AG04450 (cell line): Measurements from ENCODE around the gene GPANK1. TPM values are rescaled to one million over a fixed set of nuclear protein-coding genes. Genes with fewer than 3 reads are reported as not detected.

Experiments
- CTCF ChIA-PET: fragments of 300-600, 350-600 bp; formaldehyde crosslinking; extraction: SDS; loops from one replicate; lab custom pipeline; 2022; ENCODE audit warnings: antibody characterized with exemption, inconsistent platforms; lab: Charles Lee
- POLR2A ChIA-PET: fragments of 350-600 bp; formaldehyde crosslinking; extraction: SDS; loops from one replicate; lab custom pipeline; 2021; ENCODE audit warnings: antibody characterized with exemption, inconsistent platforms; lab: Yijun Ruan, JAX
- DNase-seq: peaks from one replicate; pipeline ENCODE4 v3.0.0-alpha.2; 2011; ENCODE audit warnings: low read depth, low spot score
- H3K27ac ChIP-seq: one replicate; pipeline ENCODE4 v1.5.1; 2012; ENCODE audit warnings: low read depth, low read length, control low read depth
- H3K27me3 ChIP-seq: one replicate; pipeline ENCODE4 v1.6.0; 2012; ENCODE audit warnings: low read length; ENCODE audit not compliant: control insufficient read depth, insufficient read depth
- H3K4me3 ChIP-seq: 2 replicates; pipeline ENCODE4 v1.5.1; 2011; ENCODE audit warnings: mild to moderate bottlenecking, low read depth, low read length, control low read depth
- H3K9me3 ChIP-seq: 2 replicates; pipeline ENCODE4 v1.5.1; 2012; ENCODE audit warnings: low read length; ENCODE audit not compliant: control insufficient read depth, insufficient read depth
- CTCF ChIP-seq: IDR thresholded peaks from 2 replicates; pipeline ENCODE4 v1.5.1; 2011; ENCODE audit warnings: low read depth, low read length, control low read depth, inconsistent platforms
- polyA plus RNA-seq: library from polyadenylated mRNA; depleted of rRNA; stranded (reverse); fragments of >200 nt; gene quantifications from 2 replicates; pipeline ENCODE4 v1.2.3, GENCODE V29; 2011

The GPANK1 gene
- polyA plus RNA-seq, 1 experiment: 13.5 TPM

GRCh38 chr6:31692353-31692752 lies 27.6 kb upstream of the GPANK1 start:
- Histone ChIP-seq H3K27ac (no peak overlapping the region), H3K9me3 (no peaks in the 10 kb centered on the region), H3K4me3 (no peak overlapping the region), H3K27me3 (no peaks in the 10 kb centered on the region)
- ChIA-PET CTCF (interaction anchor here (0.6 kb wide), 1 partner anchor 11 kb away, joined by 3 read pairs; the partner anchor contains the start of gene ABHD16A), POLR2A (no interaction called here)
- TF ChIP-seq CTCF: no peak
- no peak for DNase-seq

- CTCF ChIA-PET: interaction anchor here (0.6 to 2.4 kb wide), 2 partner anchors 11 to 12 kb away, joined by 3 to 7 read pairs; partner anchors contain the start of genes ABHD16A and LY6G5C
- Histone ChIP-seq H3K4me3 (no peak overlapping the region), H3K27me3 (no peaks in the 10 kb centered on the region), H3K27ac (no peak overlapping the region), H3K9me3 (no peaks in the 10 kb centered on the region)
- DNase-seq: no peak
- TF ChIP-seq CTCF: no peak
- POLR2A ChIA-PET: no interaction called here
Measured at GRCh38 chr6:31691564-31692108, 26.8 kb upstream of the GPANK1 start.

GRCh38 chr6:31691078-31691463 lies 26.3 kb upstream of the GPANK1 start:
- POLR2A ChIA-PET: interaction anchor here (1.2 kb wide), 1 partner anchor 136 kb away, joined by 3 read pairs; the partner anchor contains the start of gene HSPA1B
- no peaks in the 10 kb centered on the region for H3K27me3 ChIP-seq
- H3K4me3 ChIP-seq: no peak overlapping the region
- TF ChIP-seq CTCF: no peak
- CTCF ChIA-PET: interaction anchor here (0.6 to 2.4 kb wide), 4 partner anchors 9 to 116 kb away, joined by 3 to 7 read pairs (median 4); partner anchors contain the start of genes LSM2, LY6G5B and LY6G5C
- no peak overlapping the region for H3K27ac ChIP-seq
- H3K9me3 ChIP-seq: no peaks in the 10 kb centered on the region
- DNase-seq: no peak

GRCh38 chr6:31690231-31691077 lies 25.7 kb upstream of the GPANK1 start:
- no peak for DNase-seq
- Histone ChIP-seq H3K9me3 (no peaks in the 10 kb centered on the region), H3K27me3 (no peaks in the 10 kb centered on the region), H3K4me3 (no peak overlapping the region), H3K27ac (no peak overlapping the region)
- CTCF ChIA-PET: interaction anchor here (0.6 to 2.4 kb wide), 5 partner anchors 9 to 140 kb away, joined by 3 to 7 read pairs (median 4); partner anchors contain the start of genes LSM2, LY6G5B and LY6G5C
- POLR2A ChIA-PET: interaction anchor here (1.2 kb wide), 1 partner anchor 137 kb away, joined by 3 read pairs; the partner anchor contains the start of gene HSPA1B
- TF ChIP-seq CTCF: no peak
